BLaER1 (cell line): Measurements from ENCODE around the gene CLIP2.
"Not testable (repeated sequence)": the region's sequence is repeated elsewhere in the genome, so short reads cannot be mapped to it uniquely, and the experiment has no call there.

ENCODE experiments used
- H3K27ac ChIP-seq: shearing (Covaris generic); formaldehyde crosslinking; 2 replicates; pipeline ENCODE4 v1.8.1; 2022
- H3K27me3 ChIP-seq: shearing (Covaris generic); formaldehyde crosslinking; 2 replicates; pipeline ENCODE4 v1.8.1; 2022
- H3K36me3 ChIP-seq: shearing (Covaris generic); formaldehyde crosslinking; 2 replicates; pipeline ENCODE4 v1.8.1; 2022
- H3K4me1 ChIP-seq: shearing (Covaris generic); formaldehyde crosslinking; 2 replicates; pipeline ENCODE4 v1.8.1; 2022
- H3K4me2 ChIP-seq: shearing (Covaris generic); formaldehyde crosslinking; 2 replicates; pipeline ENCODE4 v1.8.1; 2022
- H3K4me3 ChIP-seq: shearing (Covaris generic); formaldehyde crosslinking; 2 replicates; pipeline ENCODE4 v1.8.1; 2022
- H3K9ac ChIP-seq: shearing (Covaris generic); formaldehyde crosslinking; 2 replicates; pipeline ENCODE4 v1.8.1; 2022
- H3K9me3 ChIP-seq: shearing (Covaris generic); formaldehyde crosslinking; 2 replicates; pipeline ENCODE4 v1.8.1; 2022
- H4K20me1 ChIP-seq: shearing (Covaris generic); formaldehyde crosslinking; 2 replicates; pipeline ENCODE4 v1.8.1; 2022
- Cebpa-rat ChIP-seq: shearing (Covaris generic); IDR thresholded peaks from 2 replicates; pipeline ENCODE4 v1.8.1; 2022

The CLIP2 gene

GRCh38 chr7:74289018-74289658, at the start of gene CLIP2:
Gene CLIP2, plus strand, starts transcription at chr7:74289407. Its CDS starts 28,140 bp downstream, at chr7:74317547.
- H3K27me3 ChIP-seq = no peaks in the 10 kb centered on the region
- H3K4me1 ChIP-seq = peaks cover 71% of the 10 kb centered on the region
- no peaks in the 10 kb centered on the region for H3K9me3 ChIP-seq
- H4K20me1 ChIP-seq = peaks cover 44% of the 10 kb centered on the region
- no peaks in the 10 kb centered on the region for H3K36me3 ChIP-seq
- TF ChIP-seq Cebpa-rat = no peak
- peak within 1 kb of the TSS; percentile 97 for H3K4me2 ChIP-seq
- H3K27ac ChIP-seq = peak within 1 kb of the TSS; percentile 90
- H3K4me3 ChIP-seq = peak within 1 kb of the TSS; percentile 96
- H3K9ac ChIP-seq = peak within 1 kb of the TSS; percentile 94

GRCh38 chr7:74240482-74240881, 48.7 kb upstream of the CLIP2 start:
- H3K9me3 ChIP-seq = no peaks in the 10 kb centered on the region
- no peak overlapping the region for H3K4me3 ChIP-seq
- H3K36me3 ChIP-seq = peaks cover 93% of the 10 kb centered on the region
- H3K27me3 ChIP-seq = no peaks in the 10 kb centered on the region
- peak overlapping the region; percentile 89 for H3K4me2 ChIP-seq
- H3K4me1 ChIP-seq = peaks cover 94% of the 10 kb centered on the region
- H4K20me1 ChIP-seq = 0 out of 2 replicates have a peak, but pooled peaks cover 6% of the 10 kb centered on the region
- no peak overlapping the region for H3K9ac ChIP-seq
- H3K27ac ChIP-seq = peak overlapping the region; percentile 72
- no peak for TF ChIP-seq Cebpa-rat

- Histone ChIP-seq H3K27ac (peak overlapping the region; percentile 72), H3K9me3 (no peaks in the 10 kb centered on the region), H3K9ac (peak overlapping the region; percentile 64; the same call in 1 of the 2 replicates), H4K20me1 (0 out of 2 replicates have a peak, but pooled peaks cover 6% of the 10 kb centered on the region), H3K4me3 (peak overlapping the region; percentile 49), H3K4me1 (peaks cover 84% of the 10 kb centered on the region), H3K36me3 (peaks cover 93% of the 10 kb centered on the region), H3K4me2 (peak overlapping the region; percentile 89), H3K27me3 (no peaks in the 10 kb centered on the region)
- TF ChIP-seq Cebpa-rat = no peak
Observed at GRCh38 chr7:74242122-74242443, 47.1 kb upstream of the CLIP2 start.

- Histone ChIP-seq H3K4me1 (peaks cover 40% of the 10 kb centered on the region), H3K27me3 (no peaks in the 10 kb centered on the region), H3K36me3 (peaks cover 93% of the 10 kb centered on the region), H3K27ac (no peak overlapping the region; the same call in 1 of the 2 replicates), H3K9me3 (no peaks in the 10 kb centered on the region), H3K4me3 (no peak overlapping the region), H4K20me1 (0 out of 2 replicates have a peak, but pooled peaks cover 7% of the 10 kb centered on the region), H3K4me2 (no peak overlapping the region), H3K9ac (no peak overlapping the region; the same call in 1 of the 2 replicates)
- TF ChIP-seq Cebpa-rat = no peak
Observed at GRCh38 chr7:74246497-74246896, 42.7 kb upstream of the CLIP2 start.

- peaks cover 12% of the 10 kb centered on the region; the same call in 1 of the 2 replicates for H4K20me1 ChIP-seq
- 0 out of 2 replicates have a peak overlapping the region, but pooled peaks have one; percentile 11 for H3K9ac ChIP-seq
- TF ChIP-seq Cebpa-rat = no peak
- H3K4me3 ChIP-seq = no peak overlapping the region
- no peaks in the 10 kb centered on the region for H3K9me3 ChIP-seq
- H3K27me3 ChIP-seq = no peaks in the 10 kb centered on the region
- H3K4me2 ChIP-seq = no peak overlapping the region
- H3K27ac ChIP-seq = no peak overlapping the region
- peaks cover 93% of the 10 kb centered on the region for H3K36me3 ChIP-seq
- H3K4me1 ChIP-seq = peaks cover 33% of the 10 kb centered on the region
Observed at GRCh38 chr7:74248156-74248555, 41.1 kb upstream of the CLIP2 start.

GRCh38 chr7:74249058-74249457, 40.1 kb upstream of the CLIP2 start:
- H3K36me3 ChIP-seq = peaks cover 84% of the 10 kb centered on the region
- H3K4me1 ChIP-seq = peaks cover 30% of the 10 kb centered on the region
- peaks cover 17% of the 10 kb centered on the region; the same call in 1 of the 2 replicates for H4K20me1 ChIP-seq
- not testable (repeated sequence) for H3K4me2 ChIP-seq, H3K9ac ChIP-seq, H3K27me3 ChIP-seq, H3K9me3 ChIP-seq, H3K27ac ChIP-seq, H3K4me3 ChIP-seq

- Histone ChIP-seq H3K36me3 (peaks cover 45% of the 10 kb centered on the region), H3K4me2 (peak overlapping the region; percentile 96), H3K9ac (peak overlapping the region; percentile 93), H3K9me3 (no peaks in the 10 kb centered on the region), H3K4me3 (peak overlapping the region; percentile 80), H3K4me1 (peaks cover 47% of the 10 kb centered on the region), H3K27me3 (no peaks in the 10 kb centered on the region), H4K20me1 (peaks cover 17% of the 10 kb centered on the region; the same call in 1 of the 2 replicates), H3K27ac (0 out of 2 replicates have a peak overlapping the region, but pooled peaks have one; percentile 90)
- no peak for TF ChIP-seq Cebpa-rat
Observed at GRCh38 chr7:74252893-74253292, 36.3 kb upstream of the CLIP2 start.

GRCh38 chr7:74253331-74253730, 35.9 kb upstream of the CLIP2 start:
- peak overlapping the region; percentile 80 for H3K4me3 ChIP-seq

GRCh38 chr7:74253835-74254128, 35.4 kb upstream of the CLIP2 start:
- Histone ChIP-seq H3K4me3 (peak overlapping the region; percentile 80), H4K20me1 (peaks cover 17% of the 10 kb centered on the region; the same call in 1 of the 2 replicates), H3K9ac (peak overlapping the region; percentile 93), H3K27me3 (no peaks in the 10 kb centered on the region), H3K4me2 (peak overlapping the region; percentile 96), H3K4me1 (peaks cover 56% of the 10 kb centered on the region), H3K36me3 (peaks cover 37% of the 10 kb centered on the region), H3K27ac (peak overlapping the region; percentile 90), H3K9me3 (no peaks in the 10 kb centered on the region)
- no peak for TF ChIP-seq Cebpa-rat

More at GRCh38 chr7:74253331-74253730, 35.9 kb upstream of the CLIP2 start:
- H3K4me1 ChIP-seq = peaks cover 52% of the 10 kb centered on the region
- H3K9me3 ChIP-seq = no peaks in the 10 kb centered on the region
- H3K4me2 ChIP-seq = peak overlapping the region; percentile 96
- peak overlapping the region; percentile 90 for H3K27ac ChIP-seq
- TF ChIP-seq Cebpa-rat = no peak
- H4K20me1 ChIP-seq = peaks cover 17% of the 10 kb centered on the region; the same call in 1 of the 2 replicates
- no peaks in the 10 kb centered on the region for H3K27me3 ChIP-seq
- H3K36me3 ChIP-seq = peaks cover 41% of the 10 kb centered on the region
- peak overlapping the region; percentile 93 for H3K9ac ChIP-seq

- H3K36me3 ChIP-seq = peaks cover 31% of the 10 kb centered on the region
- no peaks in the 10 kb centered on the region for H3K27me3 ChIP-seq
- H3K4me3 ChIP-seq = peak within 1 kb of the TSS; percentile 80
- H3K27ac ChIP-seq = peak within 1 kb of the TSS; percentile 90
- H3K4me2 ChIP-seq = peak within 1 kb of the TSS; percentile 96
- H3K9ac ChIP-seq = peak within 1 kb of the TSS; percentile 93
- peaks cover 12% of the 10 kb centered on the region; the same call in 1 of the 2 replicates for H4K20me1 ChIP-seq
- no peaks in the 10 kb centered on the region for H3K9me3 ChIP-seq
- peaks cover 61% of the 10 kb centered on the region for H3K4me1 ChIP-seq
- TF ChIP-seq Cebpa-rat = no peak
Observed at GRCh38 chr7:74254129-74254857, 34.9 kb upstream of the CLIP2 start, which contains the start of gene RFC2. Gene RFC2, minus strand, starts transcription at chr7:74254399. Its CDS starts 16 bp downstream, at chr7:74254383.
